Activated naive CD4-positive, alpha-beta T cell treated with anti-CD3 and anti-CD28 coated beads for 36 hours (primary cell): ENCODE data around the gene KISS1R. TPM values are rescaled to one million over a fixed set of nuclear protein-coding genes. Genes with fewer than 3 reads are reported as not detected.

Source experiments
- CTCF ChIA-PET: fragments of 350-600 bp; sonication (Branson Sonifier 250); formaldehyde crosslinking; loops from one replicate; lab custom pipeline; 2021; ENCODE audit warnings: antibody characterized with exemption; lab: Charles Lee
- DNase-seq: peaks from one replicate; pipeline ENCODE4 v3.0.0-alpha.2; 2020
- H3K27ac Mint-ChIP-seq: one replicate; pipeline ENCODE4 v1.8.0; 2021; ENCODE audit warnings: mild to moderate bottlenecking, mixed read lengths
- H3K27me3 Mint-ChIP-seq: one replicate; pipeline ENCODE4 v1.8.0; 2021; ENCODE audit warnings: low read depth, mixed read lengths
- H3K36me3 Mint-ChIP-seq: one replicate; pipeline ENCODE4 v1.8.0; 2021; ENCODE audit warnings: low read depth, mixed read lengths
- H3K4me1 Mint-ChIP-seq: one replicate; pipeline ENCODE4 v1.8.0; 2021; ENCODE audit warnings: low read depth, mixed read lengths
- H3K4me3 Mint-ChIP-seq: one replicate; pipeline ENCODE4 v1.8.0; 2021; ENCODE audit warnings: mild to moderate bottlenecking, moderate library complexity, mixed read lengths
- H3K9me3 Mint-ChIP-seq: one replicate; pipeline ENCODE4 v1.8.0; 2021; ENCODE audit warnings: mixed read lengths
- intact Hi-C: fragments of 100-400 bp; cut with micrococcal nuclease; formaldehyde crosslinking; loops from one replicate; pipeline ENCODE4 v1.15.1; 2023
- total RNA-seq, 2 experiments: library from RNA; stranded (reverse); gene quantifications; one replicate each; pipeline ENCODE4 v1.2.3, GENCODE V29; 2021

The KISS1R gene
- total RNA-seq, 2 experiments from 2014 or later = 5.3 to 6.6 TPM

- peak; percentile 52 for DNase-seq
- Mint-ChIP-seq H3K27ac (no peak overlapping the region), H3K27me3 (no peaks in the 10 kb centered on the region), H3K4me1 (peaks cover 28% of the 10 kb centered on the region), H3K4me3 (peak overlapping the region; percentile 68), H3K9me3 (no peaks in the 10 kb centered on the region), H3K36me3 (peaks cover 6% of the 10 kb centered on the region)
- CTCF ChIA-PET = interaction anchor here (0.7 to 0.9 kb wide), 2 partner anchors 9 to 43 kb away, joined by 3 read pairs; no protein-coding TSS in a partner anchor
- intact Hi-C loops = loop anchor here (2.0 kb wide), 1 partner anchor 14 kb away; the partner anchor contains the start of gene ARID3A
Observed at GRCh38 chr19:940591-941291, 23.6 kb downstream of the KISS1R start.

DNA sequence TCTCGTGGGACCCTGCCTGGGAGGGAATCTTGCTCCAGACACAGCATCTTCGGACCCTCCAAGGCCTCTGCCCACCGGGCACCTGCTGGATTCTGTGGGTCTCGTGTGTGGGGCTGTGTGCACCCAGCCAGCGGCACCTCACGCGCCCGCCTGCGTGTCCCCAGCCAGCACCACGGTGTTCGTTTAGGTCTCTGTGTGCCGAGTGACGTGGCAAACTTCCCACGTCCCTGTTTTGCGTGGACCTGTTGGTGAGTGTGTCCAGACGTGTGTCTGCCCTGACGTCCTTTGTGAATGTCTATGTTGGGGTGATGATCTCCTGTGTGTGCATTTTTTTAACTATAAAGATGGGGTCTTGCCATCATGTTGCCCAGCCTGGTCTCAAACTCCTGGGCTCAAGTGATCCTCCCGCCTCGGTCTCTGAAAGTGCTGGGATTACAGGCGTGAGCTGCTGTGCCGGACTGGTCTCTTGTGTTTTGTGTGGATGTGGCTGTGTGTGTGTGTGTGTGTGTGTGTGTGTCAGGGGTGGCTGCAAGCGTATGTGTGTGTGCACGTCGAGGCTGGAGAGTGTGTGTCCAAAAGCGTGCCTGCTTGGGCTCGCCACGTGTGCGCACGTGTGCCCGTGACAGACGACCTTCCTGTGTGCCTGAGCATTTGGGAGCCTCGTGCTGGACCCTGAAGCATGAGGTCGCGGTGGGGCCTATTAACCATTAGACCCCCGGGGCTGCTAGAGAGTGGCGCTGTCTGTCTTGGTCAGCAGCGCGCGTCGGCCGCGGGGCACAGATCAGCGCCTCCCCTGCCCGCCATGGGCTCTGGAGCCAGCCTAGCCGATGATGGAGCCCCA, 24.4 kb downstream of the KISS1R start:
- Mint-ChIP-seq H3K4me1 (peaks cover 27% of the 10 kb centered on the region), H3K27ac (no peak overlapping the region), H3K36me3 (peaks cover 6% of the 10 kb centered on the region), H3K9me3 (no peaks in the 10 kb centered on the region), H3K4me3 (peak overlapping the region; percentile 63), H3K27me3 (no peaks in the 10 kb centered on the region)
- intact Hi-C loops = loop anchor here (2.0 kb wide), 1 partner anchor 15 kb away; the partner anchor contains the start of gene ARID3A
- DNase-seq = no peak
- CTCF ChIA-PET = interaction anchor here (0.9 kb wide), 1 partner anchor 10 kb away, joined by 3 read pairs; no protein-coding TSS in a partner anchor

- H3K4me3 Mint-ChIP-seq = no peak overlapping the region
- H3K4me1 Mint-ChIP-seq = peaks cover 23% of the 10 kb centered on the region
- CTCF ChIA-PET = interaction anchor here (0.9 kb wide), 1 partner anchor 10 kb away, joined by 3 read pairs; no protein-coding TSS in a partner anchor
- no peak for DNase-seq
- intact Hi-C loops = no loop called here
- no peak overlapping the region for H3K27ac Mint-ChIP-seq
- H3K9me3 Mint-ChIP-seq = no peaks in the 10 kb centered on the region
- no peaks in the 10 kb centered on the region for H3K27me3 Mint-ChIP-seq
- peaks cover 5% of the 10 kb centered on the region for H3K36me3 Mint-ChIP-seq
Observed at GRCh38 chr19:942133-942645, 25.1 kb downstream of the KISS1R start.

GRCh38 chr19:943551-944170, 26.5 kb downstream of the KISS1R start:
- Mint-ChIP-seq H3K36me3 (peaks cover 2% of the 10 kb centered on the region), H3K9me3 (no peaks in the 10 kb centered on the region), H3K4me3 (no peak overlapping the region), H3K4me1 (peaks cover 14% of the 10 kb centered on the region), H3K27me3 (no peaks in the 10 kb centered on the region), H3K27ac (no peak overlapping the region)
- DNase-seq = no peak
- intact Hi-C loops = no loop called here
- CTCF ChIA-PET = interaction anchor here (0.6 kb wide), 1 partner anchor 278 kb away, joined by 3 read pairs; no protein-coding TSS in a partner anchor

GRCh38 chr19:944171-944567, 27.0 kb downstream of the KISS1R start:
- no peaks in the 10 kb centered on the region for H3K27me3 Mint-ChIP-seq
- H3K4me3 Mint-ChIP-seq = no peak overlapping the region
- no peak overlapping the region for H3K27ac Mint-ChIP-seq
- H3K9me3 Mint-ChIP-seq = no peaks in the 10 kb centered on the region
- CTCF ChIA-PET = interaction anchor here (0.6 kb wide), 1 partner anchor 278 kb away, joined by 3 read pairs; no protein-coding TSS in a partner anchor
- H3K4me1 Mint-ChIP-seq = peaks cover 14% of the 10 kb centered on the region
- peaks cover 2% of the 10 kb centered on the region for H3K36me3 Mint-ChIP-seq
- no peak for DNase-seq
- intact Hi-C loops = no loop called here

GRCh38 chr19:944663-945241, 27.6 kb downstream of the KISS1R start:
- H3K4me1 Mint-ChIP-seq = peaks cover 12% of the 10 kb centered on the region

GRCh38 chr19:945401-946252, 28.5 kb downstream of the KISS1R start:
- H3K27me3 Mint-ChIP-seq = no peaks in the 10 kb centered on the region
- no peak overlapping the region for H3K27ac Mint-ChIP-seq
- no peak for DNase-seq
- CTCF ChIA-PET = interaction anchor here (0.6 kb wide), 1 partner anchor 21 kb away, joined by 6 read pairs; no protein-coding TSS in a partner anchor
- H3K36me3 Mint-ChIP-seq = no peaks in the 10 kb centered on the region
- intact Hi-C loops = no loop called here
- H3K4me3 Mint-ChIP-seq = no peak overlapping the region
- H3K9me3 Mint-ChIP-seq = no peaks in the 10 kb centered on the region
- peaks cover 5% of the 10 kb centered on the region for H3K4me1 Mint-ChIP-seq

More at GRCh38 chr19:944663-945241, 27.6 kb downstream of the KISS1R start:
- Mint-ChIP-seq H3K9me3 (no peaks in the 10 kb centered on the region), H3K27me3 (no peaks in the 10 kb centered on the region), H3K4me3 (no peak overlapping the region), H3K27ac (no peak overlapping the region), H3K36me3 (no peaks in the 10 kb centered on the region)
- intact Hi-C loops = no loop called here
- no peak for DNase-seq
- CTCF ChIA-PET = interaction anchor here (0.6 kb wide), 1 partner anchor 277 kb away, joined by 3 read pairs; no protein-coding TSS in a partner anchor

- Mint-ChIP-seq H3K27ac (no peak overlapping the region), H3K9me3 (no peaks in the 10 kb centered on the region), H3K4me3 (no peak overlapping the region), H3K27me3 (no peaks in the 10 kb centered on the region), H3K4me1 (no peaks in the 10 kb centered on the region), H3K36me3 (no peaks in the 10 kb centered on the region)
- intact Hi-C loops = no loop called here
- CTCF ChIA-PET = no interaction called here
- DNase-seq = no peak
Observed at GRCh38 chr19:947090-947706, 30.1 kb downstream of the KISS1R start.

GRCh38 chr19:947707-948539, 30.8 kb downstream of the KISS1R start:
- CTCF ChIA-PET = no interaction called here
- no peak for DNase-seq
- Mint-ChIP-seq H3K27ac (no peak overlapping the region), H3K4me1 (peaks cover under 1% of the 10 kb centered on the region), H3K4me3 (no peak overlapping the region), H3K27me3 (no peaks in the 10 kb centered on the region), H3K36me3 (no peaks in the 10 kb centered on the region), H3K9me3 (no peaks in the 10 kb centered on the region)
- intact Hi-C loops = no loop called here

DNA sequence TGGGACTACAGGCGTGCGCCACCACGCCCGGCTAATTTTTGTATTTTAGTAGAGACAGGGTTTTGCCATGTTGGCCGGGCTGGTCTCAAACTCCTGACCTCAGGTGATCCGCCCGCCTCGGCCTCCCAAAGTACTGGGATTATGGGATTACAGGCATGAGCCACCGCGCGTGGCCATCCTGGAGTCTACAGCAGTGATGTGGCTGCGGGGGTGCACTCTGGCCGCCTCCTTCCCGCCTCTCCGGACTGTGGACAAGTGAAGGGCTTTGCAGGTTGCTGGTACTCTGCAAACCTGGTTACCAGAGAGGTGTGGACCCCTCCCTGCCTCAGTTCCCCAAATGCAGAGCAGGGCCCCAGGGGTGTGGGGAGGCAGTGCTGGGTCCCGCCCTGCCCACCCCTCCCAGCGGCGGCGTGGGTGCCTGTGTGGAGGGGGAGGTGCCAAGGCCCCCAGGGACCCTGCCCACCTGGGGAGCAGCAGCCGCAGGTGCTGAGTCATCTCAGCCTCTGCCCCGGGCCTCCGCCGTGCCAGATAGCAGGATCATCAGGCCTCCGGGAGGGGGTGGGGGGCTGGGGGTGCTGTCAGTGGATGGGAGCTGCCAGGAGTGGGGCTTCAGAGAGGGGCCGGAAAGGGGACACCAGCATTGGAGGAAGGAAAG, 31.8 kb downstream of the KISS1R start:
- DNase-seq = no peak
- H3K4me3 Mint-ChIP-seq = no peak overlapping the region
- intact Hi-C loops = no loop called here
- H3K36me3 Mint-ChIP-seq = no peaks in the 10 kb centered on the region
- peaks cover 8% of the 10 kb centered on the region for H3K4me1 Mint-ChIP-seq
- no peaks in the 10 kb centered on the region for H3K9me3 Mint-ChIP-seq
- CTCF ChIA-PET = no interaction called here
- no peak overlapping the region for H3K27ac Mint-ChIP-seq
- H3K27me3 Mint-ChIP-seq = no peaks in the 10 kb centered on the region
